Glutamatergic neuron (in vitro differentiated cells): ENCODE results near the gene PDCD6IP. TPM values are rescaled to one million over a fixed set of nuclear protein-coding genes. Genes with fewer than 3 reads are reported as not detected.
A peak's percentile ranks its signal among the peaks of the same experiment; 100 is the strongest.
"Not testable (repeated sequence)": the region's sequence is repeated elsewhere in the genome, so short reads cannot be mapped to it uniquely, and the experiment has no call there.

Experiments used
- DNase-seq: peaks from one replicate; pipeline ENCODE4 v3.0.0; 2022
- H3K27ac Mint-ChIP-seq: one replicate; pipeline ENCODE4 v1.8.0; 2020; ENCODE audit warnings: mild to moderate bottlenecking, mixed read lengths, inconsistent platforms; ENCODE audit not compliant: unreplicated experiment
- H3K27me3 Mint-ChIP-seq: one replicate; pipeline ENCODE4 v1.8.0; 2020; ENCODE audit warnings: mild to moderate bottlenecking, moderate library complexity, mixed read lengths, inconsistent platforms; ENCODE audit not compliant: unreplicated experiment
- H3K36me3 Mint-ChIP-seq: one replicate; pipeline ENCODE4 v1.8.0; 2020; ENCODE audit warnings: mild to moderate bottlenecking, mixed read lengths, inconsistent platforms; ENCODE audit not compliant: unreplicated experiment
- H3K4me1 Mint-ChIP-seq: one replicate; pipeline ENCODE4 v1.8.0; 2020; ENCODE audit warnings: mild to moderate bottlenecking, low read depth, mixed read lengths, inconsistent platforms; ENCODE audit not compliant: unreplicated experiment
- H3K4me3 Mint-ChIP-seq: one replicate; pipeline ENCODE4 v1.8.0; 2020; ENCODE audit warnings: mild to moderate bottlenecking, mixed read lengths, inconsistent platforms; ENCODE audit not compliant: unreplicated experiment
- H3K9me3 Mint-ChIP-seq: one replicate; pipeline ENCODE4 v1.8.0; 2020; ENCODE audit warnings: mild to moderate bottlenecking, moderate library complexity, mixed read lengths, inconsistent platforms; ENCODE audit not compliant: unreplicated experiment
- CTCF ChIP-seq: fragments of 200-600 bp; sonication (generic); IDR thresholded peaks from one replicate; pipeline ENCODE4 v1.5.0; 2021; ENCODE audit not compliant: partially characterized antibody, unreplicated experiment
- long read RNA-seq: library from polyadenylated mRNA; unstranded; transcript quantifications from one replicate; pipeline ENCODE4 v2.0.0, GENCODE V29; 2020; ENCODE audit not compliant: unreplicated experiment
- total RNA-seq: library from RNA; stranded (reverse); fragmentation: NEBNext Ultra II Directional; extraction: Animal tissue kit (Norgen Biotek cat#: 25700); gene quantifications from one replicate; pipeline ENCODE4 v1.2.1, GENCODE V29; 2021; ENCODE audit not compliant: unreplicated experiment

Gene PDCD6IP
- 226 TPM for total RNA-seq
- long read RNA-seq, full-length matches to known transcripts = 8 of 23 reads
- long read RNA-seq, partial matches to known transcripts = 7 of 23 reads
- long read RNA-seq, other reads (novel, unspliced or antisense) = 8 of 23 reads

GRCh38 chr3:33798418-33799201, at the start of gene PDCD6IP:
PDCD6IP (plus strand) TSS chr3:33798630; CDS start chr3:33798729, 99 bp downstream.
- peak within 1 kb of the TSS; percentile 99 for H3K4me3 Mint-ChIP-seq
- peak; percentile 93 for DNase-seq
- peaks cover 9% of the 10 kb centered on the region for H3K36me3 Mint-ChIP-seq
- H3K4me1 Mint-ChIP-seq = peaks cover 9% of the 10 kb centered on the region
- H3K9me3 Mint-ChIP-seq = peaks cover 15% of the 10 kb centered on the region
- peaks cover 4% of the 10 kb centered on the region for H3K27me3 Mint-ChIP-seq
- TF ChIP-seq CTCF = no peak
- peak within 1 kb of the TSS; percentile 89 for H3K27ac Mint-ChIP-seq

GRCh38 chr3:33749546-33750210, 48.8 kb upstream of the PDCD6IP start:
- H3K36me3 Mint-ChIP-seq = no peaks in the 10 kb centered on the region
- no peak for DNase-seq
- no peak overlapping the region for H3K4me3 Mint-ChIP-seq
- no peaks in the 10 kb centered on the region for H3K4me1 Mint-ChIP-seq
- H3K27ac Mint-ChIP-seq = no peak overlapping the region
- peaks cover 1% of the 10 kb centered on the region for H3K9me3 Mint-ChIP-seq
- TF ChIP-seq CTCF = no peak
- no peaks in the 10 kb centered on the region for H3K27me3 Mint-ChIP-seq

GRCh38 chr3:33750211-33750548, 48.2 kb upstream of the PDCD6IP start:
- Mint-ChIP-seq H3K4me1 (no peaks in the 10 kb centered on the region), H3K36me3 (no peaks in the 10 kb centered on the region), H3K27ac (no peak overlapping the region), H3K9me3 (peaks cover 1% of the 10 kb centered on the region), H3K4me3 (no peak overlapping the region), H3K27me3 (no peaks in the 10 kb centered on the region)
- DNase-seq = no peak
- TF ChIP-seq CTCF = no peak

- Mint-ChIP-seq H3K4me3 (no peak overlapping the region), H3K27me3 (no peaks in the 10 kb centered on the region), H3K9me3 (peaks cover 1% of the 10 kb centered on the region), H3K4me1 (no peaks in the 10 kb centered on the region), H3K36me3 (no peaks in the 10 kb centered on the region), H3K27ac (no peak overlapping the region)
- TF ChIP-seq CTCF = no peak
- no peak for DNase-seq
Measured at GRCh38 chr3:33751336-33751735, 47.1 kb upstream of the PDCD6IP start.

GRCh38 chr3:33754391-33754790, 44.0 kb upstream of the PDCD6IP start:
- not testable (repeated sequence) for H3K4me1 Mint-ChIP-seq, H3K36me3 Mint-ChIP-seq, H3K27me3 Mint-ChIP-seq, H3K27ac Mint-ChIP-seq, DNase-seq, H3K9me3 Mint-ChIP-seq, H3K4me3 Mint-ChIP-seq
